MM.1S (cell line): ENCODE measurements around the gene CCSER2.

ENCODE experiments used
- CTCF ChIP-seq: fragments of 300-600 bp; sonication (generic); IDR thresholded peaks from 2 replicates; pipeline ENCODE4 v1.5.1; 2016; ENCODE audit warnings: antibody characterized with exemption, low read length, mixed read lengths
- EZH2phosphoT487 ChIP-seq: fragments of 300-600 bp; sonication (generic); IDR thresholded peaks from 2 replicates; pipeline ENCODE4 v1.6.1; 2018; ENCODE audit warnings: antibody characterized with exemption, low read length

DNA sequence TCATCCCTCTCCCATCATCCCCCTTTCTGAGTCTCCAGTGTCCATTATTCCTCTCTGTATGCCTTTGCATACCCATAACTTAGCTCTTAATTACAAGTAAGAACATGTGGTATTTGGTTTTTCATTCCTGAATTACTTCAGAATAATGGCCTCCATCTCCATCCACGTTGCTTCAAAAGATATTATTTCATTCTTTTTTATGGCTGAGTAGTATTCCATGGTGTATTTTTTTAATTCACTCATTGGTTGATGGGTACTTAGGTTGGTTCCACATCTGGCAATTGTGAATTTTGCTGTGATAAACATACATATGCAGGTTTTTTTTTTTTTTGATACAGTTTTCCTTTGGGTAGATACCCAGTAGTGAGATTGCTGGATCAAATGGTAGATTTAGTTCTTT, 40.4 kb downstream of the CCSER2 start:
- TF ChIP-seq CTCF (no peak), EZH2phosphoT487 (no peak)
